VCaP (cell line): ENCODE measurements around the gene NCAPD2.
"Not testable (repeated sequence)": the region's sequence is repeated elsewhere in the genome, so short reads cannot be mapped to it uniquely, and the experiment has no call there.

Experiments used
- H3K27ac ChIP-seq: fragments of 450-650 bp; 2 replicates; pipeline ENCODE4 v1.5.1; 2017
- CTCF ChIP-seq: fragments of 450-650 bp; conservative IDR thresholded peaks from 2 replicates; pipeline ENCODE4 v1.5.1; 2017; ENCODE audit warnings: mild to moderate bottlenecking, moderate library complexity

NCAPD2 gene

GRCh38 chr12:6494968-6495367 lies 1.1 kb downstream of the NCAPD2 start:
- H3K27ac ChIP-seq, result peak overlapping the region; percentile 96
- no peak for TF ChIP-seq CTCF

GRCh38 chr12:6497291-6497690 lies 3.4 kb downstream of the NCAPD2 start:
- H3K27ac ChIP-seq, result not testable (repeated sequence)

- no peak overlapping the region for H3K27ac ChIP-seq
- TF ChIP-seq CTCF, result no peak
Observed at GRCh38 chr12:6500466-6500865, 6.6 kb downstream of the NCAPD2 start.

GRCh38 chr12:6507102-6507998 lies 13.4 kb downstream of the NCAPD2 start:
- no peak overlapping the region for H3K27ac ChIP-seq

GRCh38 chr12:6508087-6508486 lies 14.2 kb downstream of the NCAPD2 start:
- TF ChIP-seq CTCF, result no peak
- no peak overlapping the region for H3K27ac ChIP-seq

More at GRCh38 chr12:6507102-6507998, 13.4 kb downstream of the NCAPD2 start:
- TF ChIP-seq CTCF, result no peak

- TF ChIP-seq CTCF, result no peak
- H3K27ac ChIP-seq, result no peak overlapping the region
Observed at GRCh38 chr12:6520186-6520585, 26.3 kb downstream of the NCAPD2 start.

GRCh38 chr12:6522193-6522592 lies 28.3 kb downstream of the NCAPD2 start:
- TF ChIP-seq CTCF, result no peak
- H3K27ac ChIP-seq, result no peak overlapping the region

- TF ChIP-seq CTCF, result no peak
- H3K27ac ChIP-seq, result no peak overlapping the region
Observed at GRCh38 chr12:6523708-6524107, 29.8 kb downstream of the NCAPD2 start.
